ELF-1 (cell line): ENCODE results near the gene IFI16.
A peak's percentile ranks its signal among the peaks of the same experiment; 100 is the strongest.

ENCODE experiments used
- DNase-seq: peaks from one replicate; pipeline ENCODE4 v3.0.0-alpha.2; 2016; ENCODE audit warnings: low read depth, low spot score

IFI16 gene

GRCh38 chr1:159009704-159010361, at the start of gene IFI16:
Gene IFI16, plus strand, starts transcription at chr1:159009907. Its CDS starts 4,774 bp downstream, at chr1:159014681.
- peak; percentile 25 for DNase-seq

- no peak for DNase-seq
These were observed 48.5 kb upstream of the IFI16 start for GRCh38 chr1:158961178-158961577.

GRCh38 chr1:158962983-158963382, 46.7 kb upstream of the IFI16 start:
- DNase-seq, result peak; percentile 8

- DNase-seq, result no peak
These were observed 40.5 kb upstream of the IFI16 start for GRCh38 chr1:158969166-158969565.

GRCh38 chr1:158969855-158970254, 39.9 kb upstream of the IFI16 start:
- DNase-seq, result no peak

- DNase-seq, result no peak
These were observed 36.9 kb upstream of the IFI16 start for GRCh38 chr1:158972841-158973240.

- no peak for DNase-seq
These were observed 33.5 kb upstream of the IFI16 start for GRCh38 chr1:158976219-158976618.

GRCh38 chr1:158978730-158979129, 31.0 kb upstream of the IFI16 start:
- no peak for DNase-seq

- no peak for DNase-seq
These were observed 30.5 kb upstream of the IFI16 start for GRCh38 chr1:158979229-158979628.

- DNase-seq, result no peak
These were observed 26.5 kb upstream of the IFI16 start for GRCh38 chr1:158983235-158983634.

GRCh38 chr1:158984386-158984785, 25.3 kb upstream of the IFI16 start:
- no peak for DNase-seq

- no peak for DNase-seq
These were observed 20.3 kb upstream of the IFI16 start for GRCh38 chr1:158989424-158989823.

GRCh38 chr1:158992787-158993312, 16.9 kb upstream of the IFI16 start:
- no peak for DNase-seq

- no peak for DNase-seq
These were observed 12.7 kb upstream of the IFI16 start for GRCh38 chr1:158996998-158997397.

GRCh38 chr1:158998037-158998780, 11.5 kb upstream of the IFI16 start:
- DNase-seq, result no peak

GRCh38 chr1:158998781-158999161, 10.9 kb upstream of the IFI16 start:
- DNase-seq, result peak; percentile 54

GRCh38 chr1:158999316-159000069, 10.2 kb upstream of the IFI16 start:
- peak; percentile 97 for DNase-seq

GRCh38 chr1:159000070-159000409, 9.7 kb upstream of the IFI16 start:
- DNase-seq, result no peak

GRCh38 chr1:159000625-159001024, 9.1 kb upstream of the IFI16 start:
- DNase-seq, result peak; percentile 51

- no peak for DNase-seq
These were observed 4.5 kb upstream of the IFI16 start for GRCh38 chr1:159005161-159005560.

- peak; percentile 85 for DNase-seq
These were observed 4.0 kb upstream of the IFI16 start for GRCh38 chr1:159005676-159006075.

- peak; percentile 76 for DNase-seq
These were observed 3.4 kb upstream of the IFI16 start for GRCh38 chr1:159006210-159006807.
